A549 (cell line): Measurements from ENCODE around the gene IP6K1. TPM values are rescaled to one million over a fixed set of nuclear protein-coding genes. Genes with fewer than 3 reads are reported as not detected.
A peak's percentile ranks its signal among the peaks of the same experiment; 100 is the strongest.
"Not testable (repeated sequence)": the region's sequence is repeated elsewhere in the genome, so short reads cannot be mapped to it uniquely, and the experiment has no call there.

ENCODE experiments used
- ATAC-seq, 2 experiments: fragments of 200-7000 bp in 1 of 2; fragments of >200 bp in 1 of 2; cut with Nextera tagmentation in 1 of 2; cut with Tn5 transposase in 1 of 2; 3 replicates each; pipeline versions ENCODE4 v1.8.0 to v1.9.1; 2018 to 2020; ENCODE audit warnings: mild to moderate bottlenecking in 1 of 2, moderate library complexity in 1 of 2
- CTCF ChIA-PET: fragments of 300-600 bp; sonication (Branson Sonifier 250); formaldehyde crosslinking; extraction: SDS; loops from one replicate; lab custom pipeline; 2021; ENCODE audit warnings: antibody characterized with exemption, inconsistent platforms; lab: Yijun Ruan, JAX
- POLR2A ChIA-PET: fragments of 350-600 bp; formaldehyde crosslinking; extraction: SDS; loops from one replicate; lab custom pipeline; 2021; ENCODE audit warnings: antibody characterized with exemption, inconsistent platforms; lab: Yijun Ruan, JAX
- DNase-seq, 2 experiments: peaks; one replicate each; pipeline versions ENCODE4 v3.0.0 to v3.0.0-alpha.2; 2011 to 2016; ENCODE audit warnings: low read depth in 1 of 2, low spot score in 1 of 2
- FAIRE-seq: peaks from 2 replicates; lab custom pipeline; 2011; peaks lifted over from hg19 to GRCh38; lab: Jason Lieb, UNC
- H3K27ac ChIP-seq, 2 experiments: fragments of >200 bp; sonication (Bioruptor Twin); formaldehyde crosslinking; 3 replicates each; pipeline ENCODE4 v1.5.1; 2016 to 2017
- H3K4me1 ChIP-seq: fragments of >200 bp; sonication (Bioruptor Twin); formaldehyde crosslinking; 3 replicates; pipeline ENCODE4 v1.6.1; 2016
- H3K4me2 ChIP-seq: fragments of >200 bp; sonication (Bioruptor Twin); formaldehyde crosslinking; 3 replicates; pipeline ENCODE4 v1.6.1; 2016
- H3K4me3 ChIP-seq: fragments of >200 bp; sonication (Bioruptor Twin); formaldehyde crosslinking; 3 replicates; pipeline ENCODE4 v1.5.1; 2016
- H3K9me3 ChIP-seq: fragments of >200 bp; sonication (Bioruptor Twin); formaldehyde crosslinking; 3 replicates; pipeline ENCODE4 v1.6.1; 2016
- BCL3 ChIP-seq: fragments of >200 bp; sonication (Bioruptor Twin); formaldehyde crosslinking; IDR thresholded peaks from 3 replicates; pipeline ENCODE4 v1.6.1; 2016
- CBX8 ChIP-seq: fragments of 200-600 bp; sonication (generic); IDR thresholded peaks from 2 replicates; pipeline ENCODE4 v1.6.1; 2016
- CEBPB ChIP-seq, 2 experiments: fragments of >200 bp in 1 of 2; sonication (Bioruptor Twin) in 1 of 2; formaldehyde crosslinking in 1 of 2; IDR thresholded peaks; 2 replicates each; pipeline ENCODE4 v1.6.1; 2012 to 2016
- CTCF ChIP-seq: fragments of >200 bp; sonication (Bioruptor Twin); formaldehyde crosslinking; IDR thresholded peaks from 3 replicates; pipeline ENCODE4 v1.5.1; 2016
- E2F6 ChIP-seq: IDR thresholded peaks from 2 replicates; pipeline ENCODE4 v1.6.1; 2012; ENCODE audit warnings: low read depth, borderline replicate concordance
- EP300 ChIP-seq, 2 experiments: fragments of >200 bp; sonication (Bioruptor Twin); formaldehyde crosslinking; IDR thresholded peaks; 2 replicates in 1 of 2; 3 replicates in 1 of 2; pipeline ENCODE4 v1.6.1; 2016 to 2017
- ESRRA ChIP-seq: fragments of 150-350 bp; IDR thresholded peaks from 2 replicates; pipeline ENCODE4 v1.6.1; 2014; ENCODE audit warnings: mild to moderate bottlenecking, low read length, borderline replicate concordance
- JUNB ChIP-seq: fragments of >200 bp; sonication (Bioruptor Twin); formaldehyde crosslinking; IDR thresholded peaks from 2 replicates; pipeline ENCODE4 v1.6.1; 2016
- MAZ ChIP-seq: fragments of 150-350 bp; IDR thresholded peaks from 2 replicates; pipeline ENCODE4 v1.6.1; 2014; ENCODE audit warnings: antibody characterized with exemption, low read depth, low read length, borderline replicate concordance
- MYC ChIP-seq: IDR thresholded peaks from 2 replicates; pipeline ENCODE4 v1.6.1; 2012; ENCODE audit warnings: mild to moderate bottlenecking, inconsistent platforms, low read length, improper control_type of control experiment, borderline replicate concordance
- NPAS2 ChIP-seq: fragments of 250-450 bp; sonication (Bioruptor Pico); IDR thresholded peaks from 2 replicates; pipeline ENCODE4 v1.8.0; 2022; ENCODE audit warnings: mild to moderate bottlenecking, moderate library complexity, borderline replicate concordance
- NR3C1 ChIP-seq: fragments of >200 bp; sonication (Bioruptor Twin); formaldehyde crosslinking; IDR thresholded peaks from 3 replicates; pipeline ENCODE4 v1.6.1; 2017
- POLR2A ChIP-seq: IDR thresholded peaks from 2 replicates; pipeline ENCODE4 v1.6.1; 2012; ENCODE audit warnings: mild to moderate bottlenecking, low read length
- REST ChIP-seq: fragments of 200-600 bp; sonication (generic); IDR thresholded peaks from 2 replicates; pipeline ENCODE4 v1.6.1; 2016; ENCODE audit warnings: antibody characterized with exemption, mild to moderate bottlenecking, moderate library complexity
- RFX5 ChIP-seq: fragments of 450-650 bp; IDR thresholded peaks from 2 replicates; pipeline ENCODE4 v1.7.1; 2014; ENCODE audit warnings: antibody characterized with exemption, mild to moderate bottlenecking, moderate library complexity
- SREBF2 ChIP-seq: fragments of 450-650 bp; IDR thresholded peaks from 2 replicates; pipeline ENCODE4 v1.6.1; 2014; ENCODE audit warnings: mild to moderate bottlenecking, moderate library complexity
- ZSCAN20 ChIP-seq: fragments of 250-450 bp; sonication (Bioruptor Pico); IDR thresholded peaks from 2 replicates; pipeline ENCODE4 v1.8.0; 2022; ENCODE audit warnings: mild to moderate bottlenecking, moderate library complexity
- WGBS: methylation state at CpG from one replicate; pipeline ENCODE4 v1.1.6; 2017; ENCODE audit errors: missing lambda C conversion rate; 5-methylcytosine and 5-hydroxymethylcytosine counted together
- polyA plus RNA-seq, 4 experiments: library from polyadenylated mRNA; depleted of rRNA in 3 of 4; stranded (reverse); fragments of >200 nt; fragmentation: RNase III in 1 of 4; extraction: RNeasy Plus Mini Kit Qiagen cat#74134 plus additional on column Dnase treatment in 1 of 4; gene quantifications; 2 replicates in 3 of 4; 3 replicates in 1 of 4; pipeline ENCODE4 v1.2.3, GENCODE V29; 2011 to 2017

The IP6K1 gene
- polyA plus RNA-seq, 2 of the 4 experiments (the other 2 are of a cell fraction), result 16.2 to 22.2 TPM

- not testable (repeated sequence) for H3K9me3 ChIP-seq, H3K4me3 ChIP-seq, FAIRE-seq, H3K27ac ChIP-seq, ATAC-seq, DNase-seq, H3K4me1 ChIP-seq
- ChIA-PET POLR2A (interaction anchor here (0.6 kb wide), 1 partner anchor 594 kb away, joined by 4 read pairs; no protein-coding TSS in a partner anchor), CTCF (interaction anchor here (2.9 kb wide), 1 partner anchor 151 kb away, joined by 13 read pairs; no protein-coding TSS in a partner anchor)
- H3K4me2 ChIP-seq, result peak overlapping the region; percentile 81
- 100% methylated on average over 2 of the region's 3 CpGs for whole genome bisulfite sequencing
Measured at GRCh38 chr3:49690856-49691255, 95.5 kb downstream of the IP6K1 start.

GRCh38 chr3:49689908-49690624 is 96.3 kb downstream of the IP6K1 start:
- CTCF ChIA-PET, result interaction anchor here (1.0 to 2.9 kb wide), 3 partner anchors 9 to 150 kb away, joined by 3 to 13 read pairs (median 4); no protein-coding TSS in a partner anchor
- peak overlapping the region; percentile 92 for H3K4me3 ChIP-seq
- H3K9me3 ChIP-seq, FAIRE-seq, H3K4me1 ChIP-seq, POLR2A ChIA-PET, DNase-seq: not testable (repeated sequence)
- peak overlapping the region; percentile 81 for H3K4me2 ChIP-seq
- peak in 1 of 2 experiments; percentile 0; a peak in 1 of 6 replicates for ATAC-seq
- peak; percentile 54; the same call in 1 of the 2 replicates for TF ChIP-seq REST
- 25% methylated on average over 5 of the region's 16 CpGs for WGBS
- peak overlapping the region; percentile 86 to 95 for H3K27ac ChIP-seq

GRCh38 chr3:49689046-49689907 is 97.1 kb downstream of the IP6K1 start, which contains the start of the genes MST1 and RNF123:
Gene MST1, minus strand, starts transcription at chr3:49689474. Its CDS starts 783 bp downstream, at chr3:49688691.
Gene RNF123, plus strand, starts transcription at chr3:49689557. Its CDS starts 1,609 bp downstream, at chr3:49691166.
- DNase-seq (peak; percentile 70 to 89), ATAC-seq (peak; percentile 54 to 78), FAIRE-seq (no peak)
- Histone ChIP-seq H3K4me2 (peak within 1 kb of the TSS; percentile 81), H3K27ac (peak within 1 kb of the TSS; percentile 86 to 95), H3K4me1 (peaks cover 5% of the 10 kb centered on the region; the same call in 1 of the 3 replicates), H3K9me3 (no peaks in the 10 kb centered on the region), H3K4me3 (peak within 1 kb of the TSS; percentile 92)
- WGBS, result 9% methylated on average over 9 of the region's 66 CpGs
- POLR2A ChIA-PET, result interaction anchor here (0.6 kb wide), 1 partner anchor 79 kb away, joined by 4 read pairs; no protein-coding TSS in a partner anchor
- CTCF ChIA-PET, result interaction anchor here (0.6 to 2.9 kb wide), 4 partner anchors 10 to 150 kb away, joined by 3 to 13 read pairs (median 4); no protein-coding TSS in a partner anchor
- no peak for TF ChIP-seq MAZ
- no peak for TF ChIP-seq REST
- TF ChIP-seq BCL3, result 0 out of 3 replicates have a peak, but pooled peaks have one; percentile 22
- TF ChIP-seq E2F6, result no peak; the same call in 1 of the 2 replicates
- no peak for TF ChIP-seq RFX5
- TF ChIP-seq ESRRA, result no peak
- TF ChIP-seq CTCF, result peak; percentile 17; the same call in 2 of the 3 replicates
- TF ChIP-seq MYC, result no peak
- no peak for TF ChIP-seq NR3C1
- TF ChIP-seq EP300 (IDR thresholded peaks at IDR 0.05), result no peak
- TF ChIP-seq CEBPB (IDR thresholded peaks at IDR 0.05), result no peak
- no peak for TF ChIP-seq CBX8
- TF ChIP-seq POLR2A, result peak; percentile 73
- TF ChIP-seq JUNB, result no peak
- TF ChIP-seq NPAS2 (CRISPR knock-in tag), result no peak
- TF ChIP-seq ZSCAN20, result no peak
- no peak for TF ChIP-seq SREBF2
